ENCODE results near the gene RNF149.

RNF149 gene

GRCh38 chr2:101281482-101281881 is 27.0 kb downstream of the RNF149 start:
- TF ChIP-seq, protein P1, sequence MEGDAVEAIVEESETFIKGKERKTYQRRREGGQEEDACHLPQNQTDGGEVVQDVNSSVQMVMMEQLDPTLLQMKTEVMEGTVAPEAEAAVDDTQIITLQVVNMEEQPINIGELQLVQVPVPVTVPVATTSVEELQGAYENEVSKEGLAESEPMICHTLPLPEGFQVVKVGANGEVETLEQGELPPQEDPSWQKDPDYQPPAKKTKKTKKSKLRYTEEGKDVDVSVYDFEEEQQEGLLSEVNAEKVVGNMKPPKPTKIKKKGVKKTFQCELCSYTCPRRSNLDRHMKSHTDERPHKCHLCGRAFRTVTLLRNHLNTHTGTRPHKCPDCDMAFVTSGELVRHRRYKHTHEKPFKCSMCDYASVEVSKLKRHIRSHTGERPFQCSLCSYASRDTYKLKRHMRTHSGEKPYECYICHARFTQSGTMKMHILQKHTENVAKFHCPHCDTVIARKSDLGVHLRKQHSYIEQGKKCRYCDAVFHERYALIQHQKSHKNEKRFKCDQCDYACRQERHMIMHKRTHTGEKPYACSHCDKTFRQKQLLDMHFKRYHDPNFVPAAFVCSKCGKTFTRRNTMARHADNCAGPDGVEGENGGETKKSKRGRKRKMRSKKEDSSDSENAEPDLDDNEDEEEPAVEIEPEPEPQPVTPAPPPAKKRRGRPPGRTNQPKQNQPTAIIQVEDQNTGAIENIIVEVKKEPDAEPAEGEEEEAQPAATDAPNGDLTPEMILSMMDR (IDR thresholded peaks at IDR 0.05): no peak
- no peak for TF ChIP-seq ZFX (IDR thresholded peaks at IDR 0.05; ENCODE audit: borderline replicate concordance)
- H3K27ac ChIP-seq: no peak overlapping the region

DNA sequence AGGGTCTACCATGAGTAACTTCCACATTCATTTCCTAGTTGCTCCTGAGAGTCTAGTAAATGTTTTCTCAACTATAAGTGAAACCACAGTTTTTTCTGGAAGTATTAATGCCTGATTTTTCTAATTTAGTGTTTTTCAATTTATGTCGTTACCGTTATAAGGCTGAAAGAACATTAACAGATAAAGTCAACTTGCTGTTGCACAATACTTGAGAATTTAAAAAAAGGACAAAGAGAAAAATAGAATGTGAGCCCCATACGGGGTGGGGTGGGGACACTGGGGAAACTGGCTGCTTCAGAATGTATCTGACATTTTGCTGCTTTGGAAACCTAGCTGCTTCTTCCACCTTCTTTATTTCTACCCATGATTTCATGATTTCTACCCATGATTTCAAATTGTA is 29.6 kb downstream of the RNF149 start:
- no peak for TF ChIP-seq ZFX (IDR thresholded peaks at IDR 0.05; ENCODE audit: borderline replicate concordance)
- TF ChIP-seq, protein P1 (IDR thresholded peaks at IDR 0.05): no peak
- H3K27ac ChIP-seq: no peak overlapping the region

DNA sequence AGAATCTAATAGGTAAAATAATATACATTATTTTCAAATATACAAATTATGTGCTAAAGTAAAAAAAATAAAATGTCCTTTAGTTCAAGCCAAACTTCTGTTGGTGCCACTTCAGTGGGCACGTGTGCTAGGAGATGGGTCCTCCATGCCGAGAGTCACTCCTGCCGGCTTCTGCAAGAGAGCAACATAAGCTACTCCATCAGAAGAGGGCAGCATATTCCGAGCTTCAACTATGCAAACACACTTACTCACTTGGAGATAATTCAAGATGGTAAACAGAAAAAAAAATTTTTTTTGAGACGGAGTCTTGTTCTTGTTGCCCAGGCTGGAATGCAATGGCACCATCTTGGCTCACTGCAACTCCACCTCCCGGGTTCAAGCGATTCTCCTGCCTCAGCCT is 31.4 kb downstream of the RNF149 start:
- TF ChIP-seq ZFX (IDR thresholded peaks at IDR 0.05; ENCODE audit: borderline replicate concordance): no peak
- TF ChIP-seq, protein P1 (IDR thresholded peaks at IDR 0.05): peak; percentile 80

DNA sequence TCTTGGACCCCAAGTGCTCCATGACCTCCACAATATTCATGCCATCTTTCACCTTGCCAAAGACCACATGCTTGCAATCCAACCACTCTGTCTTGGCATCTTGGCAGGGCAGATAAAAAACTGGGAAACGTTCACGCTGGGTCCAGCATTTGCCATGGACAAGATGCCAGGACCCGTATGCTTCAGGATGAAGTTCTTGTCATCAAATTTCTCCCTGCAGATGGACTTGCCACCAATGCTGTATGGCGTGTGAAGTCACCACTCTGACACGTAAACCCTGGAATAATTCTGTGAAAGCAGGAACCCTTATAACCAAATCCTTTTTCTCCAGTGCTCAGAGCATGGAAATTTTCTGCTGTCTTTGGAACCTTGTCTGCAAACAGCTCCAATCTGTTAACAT is 34.4 kb downstream of the RNF149 start:
- TF ChIP-seq, protein P1 (IDR thresholded peaks at IDR 0.05): no peak
- TF ChIP-seq ZFX (IDR thresholded peaks at IDR 0.05; ENCODE audit: borderline replicate concordance): no peak
- no peak overlapping the region for H3K27ac ChIP-seq

More for the DNA sequence above, 31.4 kb downstream of the RNF149 start:
- no peak overlapping the region for H3K27ac ChIP-seq

DNA sequence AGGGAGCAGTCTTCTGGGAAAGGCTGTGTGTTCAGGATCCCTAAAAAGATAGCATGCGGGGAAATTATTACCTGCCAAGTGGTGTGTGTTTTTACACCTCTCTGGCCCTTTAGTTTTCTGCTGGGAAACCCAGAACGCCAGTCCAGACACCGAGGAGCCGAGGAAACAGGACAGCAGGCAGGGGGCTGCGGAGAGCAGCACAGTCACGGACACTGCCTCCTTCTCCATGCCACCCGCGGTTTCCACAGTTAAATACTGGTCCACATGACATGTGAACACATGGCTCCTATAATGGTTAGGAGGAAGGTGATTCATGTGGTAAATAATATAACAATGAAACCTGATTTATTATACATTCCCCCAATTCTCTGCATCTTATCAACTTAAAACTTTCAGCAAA is 35.4 kb downstream of the RNF149 start:
- no peak for TF ChIP-seq ZFX (IDR thresholded peaks at IDR 0.05; ENCODE audit: borderline replicate concordance)
- TF ChIP-seq, protein P1 (IDR thresholded peaks at IDR 0.05): no peak
- H3K27ac ChIP-seq: no peak overlapping the region

- H3K27ac ChIP-seq: no peak overlapping the region
- TF ChIP-seq, protein P1 (IDR thresholded peaks at IDR 0.05): no peak
- no peak for TF ChIP-seq ZFX (IDR thresholded peaks at IDR 0.05; ENCODE audit: borderline replicate concordance)
Measured at GRCh38 chr2:101272045-101272784, 36.3 kb downstream of the RNF149 start.

- TF ChIP-seq, protein P1 (IDR thresholded peaks at IDR 0.05): no peak
- no peak for TF ChIP-seq ZFX (IDR thresholded peaks at IDR 0.05; ENCODE audit: borderline replicate concordance)
- no peak overlapping the region for H3K27ac ChIP-seq
Measured at GRCh38 chr2:101270700-101271259, 37.7 kb downstream of the RNF149 start.
